A549 (cell line): ENCODE measurements around the gene KCNH2. TPM values are rescaled to one million over a fixed set of nuclear protein-coding genes. Genes with fewer than 3 reads are reported as not detected.
A peak's percentile ranks its signal among the peaks of the same experiment; 100 is the strongest.

ENCODE experiments used
- ATAC-seq, 2 experiments: fragments of 200-7000 bp in 1 of 2; fragments of >200 bp in 1 of 2; cut with Nextera tagmentation in 1 of 2; cut with Tn5 transposase in 1 of 2; 3 replicates each; pipeline versions ENCODE4 v1.8.0 to v1.9.1; 2018 to 2020; ENCODE audit warnings: mild to moderate bottlenecking in 1 of 2, moderate library complexity in 1 of 2
- CTCF ChIA-PET: fragments of 300-600 bp; sonication (Branson Sonifier 250); formaldehyde crosslinking; extraction: SDS; loops from one replicate; lab custom pipeline; 2021; ENCODE audit warnings: antibody characterized with exemption, inconsistent platforms; lab: Yijun Ruan, JAX
- POLR2A ChIA-PET: fragments of 350-600 bp; formaldehyde crosslinking; extraction: SDS; loops from one replicate; lab custom pipeline; 2021; ENCODE audit warnings: antibody characterized with exemption, inconsistent platforms; lab: Yijun Ruan, JAX
- DNase-seq, 2 experiments: peaks; one replicate each; pipeline versions ENCODE4 v3.0.0 to v3.0.0-alpha.2; 2011 to 2016; ENCODE audit warnings: low read depth in 1 of 2, low spot score in 1 of 2
- FAIRE-seq: peaks from 2 replicates; lab custom pipeline; 2011; peaks lifted over from hg19 to GRCh38; lab: Jason Lieb, UNC
- H3K27ac ChIP-seq, 2 experiments: fragments of >200 bp; sonication (Bioruptor Twin); formaldehyde crosslinking; 3 replicates each; pipeline ENCODE4 v1.5.1; 2016 to 2017
- H3K4me1 ChIP-seq: fragments of >200 bp; sonication (Bioruptor Twin); formaldehyde crosslinking; 3 replicates; pipeline ENCODE4 v1.6.1; 2016
- H3K4me2 ChIP-seq: fragments of >200 bp; sonication (Bioruptor Twin); formaldehyde crosslinking; 3 replicates; pipeline ENCODE4 v1.6.1; 2016
- H3K4me3 ChIP-seq: fragments of >200 bp; sonication (Bioruptor Twin); formaldehyde crosslinking; 3 replicates; pipeline ENCODE4 v1.5.1; 2016
- H3K9me3 ChIP-seq: fragments of >200 bp; sonication (Bioruptor Twin); formaldehyde crosslinking; 3 replicates; pipeline ENCODE4 v1.6.1; 2016
- CBX2 ChIP-seq: fragments of 200-600 bp; sonication (generic); IDR thresholded peaks from 2 replicates; pipeline ENCODE4 v1.6.1; 2016; ENCODE audit warnings: low read depth, mild to moderate bottlenecking, borderline replicate concordance
- CEBPB ChIP-seq, 2 experiments: fragments of >200 bp in 1 of 2; sonication (Bioruptor Twin) in 1 of 2; formaldehyde crosslinking in 1 of 2; IDR thresholded peaks; 2 replicates each; pipeline ENCODE4 v1.6.1; 2012 to 2016
- EHMT2 ChIP-seq: fragments of 200-600 bp; sonication (generic); IDR thresholded peaks from 2 replicates; pipeline ENCODE4 v1.6.1; 2016; ENCODE audit warnings: antibody characterized with exemption, low read depth, mild to moderate bottlenecking, moderate library complexity
- GATA3 ChIP-seq: IDR thresholded peaks from 2 replicates; pipeline ENCODE4 v1.6.1; 2012; ENCODE audit warnings: borderline replicate concordance
- HOXA7 ChIP-seq: fragments of 250-450 bp; sonication (Bioruptor Pico); IDR thresholded peaks from 2 replicates; pipeline ENCODE4 v1.5.0; 2020; ENCODE audit warnings: mild to moderate bottlenecking, moderate library complexity
- JUN ChIP-seq, 2 experiments: fragments of >200 bp; sonication (Bioruptor Twin); formaldehyde crosslinking; IDR thresholded peaks; 2 replicates in 1 of 2; 3 replicates in 1 of 2; pipeline ENCODE4 v1.6.1; 2016 to 2017
- JUNB ChIP-seq: fragments of >200 bp; sonication (Bioruptor Twin); formaldehyde crosslinking; IDR thresholded peaks from 2 replicates; pipeline ENCODE4 v1.6.1; 2016
- POLR2A ChIP-seq: IDR thresholded peaks from 2 replicates; pipeline ENCODE4 v1.6.1; 2012; ENCODE audit warnings: mild to moderate bottlenecking, low read length
- RAD21 ChIP-seq, 2 experiments: fragments of >200 bp in 1 of 2; sonication (Bioruptor Twin) in 1 of 2; formaldehyde crosslinking in 1 of 2; IDR thresholded peaks in 1 of 2; conservative IDR thresholded peaks in 1 of 2; 2 replicates in 1 of 2; 3 replicates in 1 of 2; pipeline ENCODE4 v1.6.1; 2012 to 2018; ENCODE audit warnings: inconsistent platforms in 1 of 2
- RCOR1 ChIP-seq: fragments of 150-350 bp; IDR thresholded peaks from 2 replicates; pipeline ENCODE4 v1.6.1; 2014; ENCODE audit warnings: antibody characterized with exemption, low read length, low read depth
- SMC3 ChIP-seq: fragments of >200 bp; sonication (Bioruptor Twin); formaldehyde crosslinking; IDR thresholded peaks from 3 replicates; pipeline ENCODE4 v1.6.1; 2018; ENCODE audit warnings: inconsistent platforms
- ZSCAN20 ChIP-seq: fragments of 250-450 bp; sonication (Bioruptor Pico); IDR thresholded peaks from 2 replicates; pipeline ENCODE4 v1.8.0; 2022; ENCODE audit warnings: mild to moderate bottlenecking, moderate library complexity
- WGBS: methylation state at CpG from one replicate; pipeline ENCODE4 v1.1.6; 2017; ENCODE audit errors: missing lambda C conversion rate; 5-methylcytosine and 5-hydroxymethylcytosine counted together
- polyA plus RNA-seq, 4 experiments: library from polyadenylated mRNA; depleted of rRNA in 3 of 4; stranded (reverse); fragments of >200 nt; fragmentation: RNase III in 1 of 4; extraction: RNeasy Plus Mini Kit Qiagen cat#74134 plus additional on column Dnase treatment in 1 of 4; gene quantifications; 2 replicates in 3 of 4; 3 replicates in 1 of 4; pipeline ENCODE4 v1.2.3, GENCODE V29; 2011 to 2017
- TF ChIP-seq, protein P1 (sequence below): fragments of 450-650 bp; IDR thresholded peaks from 2 replicates; pipeline ENCODE4 v1.6.1; 2014; ENCODE audit warnings: antibody characterized with exemption

Gene KCNH2
- polyA plus RNA-seq, 2 of the 4 experiments (the other 2 are of a cell fraction): 0.26 to 0.41 TPM

DNA sequence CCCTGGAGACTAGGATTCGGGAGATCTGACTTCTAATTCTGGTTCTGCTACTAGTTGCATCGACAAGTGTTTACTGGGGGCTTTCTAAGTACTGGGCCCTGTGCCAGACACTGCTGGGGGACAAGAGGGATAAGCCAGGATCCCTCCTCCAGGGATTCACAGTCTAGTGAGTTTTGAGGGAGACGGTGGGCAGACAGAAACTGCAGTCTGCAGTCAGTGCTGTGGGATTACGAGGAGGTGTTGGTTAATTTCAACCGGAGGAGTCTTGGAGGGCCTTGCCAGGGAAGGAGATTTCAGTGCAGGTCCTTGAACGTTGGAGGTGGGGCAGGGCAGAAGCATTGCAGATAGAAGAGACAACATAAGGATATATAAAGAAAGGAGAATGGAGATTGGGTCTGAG is 3.5 kb upstream of the KCNH2 start:
- Histone ChIP-seq H3K4me3 (no peak overlapping the region), H3K4me2 (no peak overlapping the region), H3K27ac (no peak overlapping the region), H3K9me3 (no peaks in the 10 kb centered on the region)
- no peak for ATAC-seq
- 33% methylated on average over 5 of the region's 6 CpGs for WGBS
- POLR2A ChIA-PET: no interaction called here
- no peak for FAIRE-seq
- no peak for DNase-seq
- CTCF ChIA-PET: interaction anchor here (1.1 to 3.4 kb wide), 3 partner anchors 19 to 83 kb away, joined by 3 to 25 read pairs (median 5); no protein-coding TSS in a partner anchor
- no peak for TF ChIP-seq RCOR1
- TF ChIP-seq CBX2: no peak
- TF ChIP-seq, all 56 proteins: peak for 0
- H3K4me1 ChIP-seq: peaks cover 27% of the 10 kb centered on the region

DNA sequence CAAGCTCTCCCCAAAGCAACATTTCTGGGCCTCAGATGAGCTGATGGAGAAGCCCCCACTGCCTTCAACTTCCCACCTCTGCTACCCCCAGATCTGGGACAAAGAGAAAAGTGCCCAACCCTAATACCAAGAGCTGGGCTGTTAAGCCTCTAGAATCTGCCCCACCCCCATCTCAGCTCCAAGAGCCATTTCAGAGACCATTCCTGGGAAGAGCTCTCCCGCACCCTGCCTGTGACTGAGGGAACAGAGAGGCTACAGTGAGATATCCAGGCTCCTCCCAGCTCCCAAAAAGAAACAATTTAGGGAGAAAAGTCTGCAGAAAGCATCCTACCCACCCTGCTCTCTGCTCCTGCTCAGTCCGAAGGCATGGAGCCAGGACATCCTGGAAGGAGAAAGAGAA is 2.5 kb upstream of the KCNH2 start:
- POLR2A ChIA-PET: interaction anchor here (0.5 kb wide), 1 partner anchor 77 kb away, joined by 4 read pairs; no protein-coding TSS in a partner anchor
- CTCF ChIA-PET: interaction anchor here (0.6 to 3.4 kb wide), 10 partner anchors 8 to 577 kb away, joined by 3 to 25 read pairs (median 6); partner anchors contain the start of gene NOS3
- H3K27ac ChIP-seq: no peak overlapping the region
- no peak for DNase-seq
- TF ChIP-seq JUN (IDR thresholded peaks at IDR 0.05) (no peak), POLR2A (no peak), GATA3 (no peak), CEBPB (IDR thresholded peaks at IDR 0.05) (no peak), EHMT2 (no peak)
- TF ChIP-seq, all 56 proteins: peak for 0
- Histone ChIP-seq H3K4me3 (no peak overlapping the region), H3K9me3 (no peaks in the 10 kb centered on the region), H3K4me2 (no peak overlapping the region), H3K4me1 (peaks cover 32% of the 10 kb centered on the region)
- WGBS: 38% methylated on average over 2 of the region's 2 CpGs
- FAIRE-seq: no peak
- no peak for ATAC-seq

DNA sequence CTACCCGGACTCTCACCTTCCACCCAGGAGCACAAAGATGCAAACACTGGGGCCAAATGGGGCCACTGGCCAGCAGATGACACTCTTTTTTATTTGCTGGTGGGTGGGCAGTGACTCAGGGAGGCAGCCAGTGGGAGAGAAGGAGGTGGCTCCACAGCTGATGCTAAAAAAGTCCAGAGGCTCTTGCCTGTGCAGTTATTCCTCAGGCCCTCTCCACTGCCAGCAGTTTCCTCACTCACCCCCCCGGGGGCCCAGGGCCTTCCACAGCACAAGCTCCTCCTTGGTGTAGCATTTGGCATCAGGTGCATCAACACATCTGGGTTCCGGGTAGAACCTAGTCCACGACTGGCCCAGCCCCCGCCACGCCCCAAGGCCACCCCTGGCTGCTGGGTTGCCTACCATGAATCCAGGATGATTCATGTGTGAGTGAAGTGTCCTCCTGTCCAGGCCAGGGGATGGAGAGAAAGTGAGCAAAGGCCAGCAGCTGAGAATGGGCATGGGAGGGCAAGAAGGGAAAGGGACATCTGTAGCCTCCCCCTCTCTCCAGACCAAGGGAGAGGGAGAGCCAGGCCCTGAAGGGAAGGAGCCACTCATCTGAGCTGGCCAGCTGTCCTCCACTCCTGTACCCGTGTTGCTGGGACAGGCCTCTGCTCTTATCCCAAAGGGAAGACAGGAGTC is 1.7 kb upstream of the KCNH2 start:
- ATAC-seq (peak; percentile 27 to 35), FAIRE-seq (no peak), DNase-seq (peak in 1 of 2 experiments; percentile 34)
- H3K9me3 ChIP-seq: no peaks in the 10 kb centered on the region
- WGBS: 21% methylated on average over 7 of the region's 7 CpGs
- no peak for TF ChIP-seq HOXA7
- H3K4me3 ChIP-seq: no peak overlapping the region; the same call in 2 of the 3 replicates
- CTCF ChIA-PET: interaction anchor here (0.6 to 3.4 kb wide), 10 partner anchors 9 to 578 kb away, joined by 3 to 25 read pairs (median 6); partner anchors contain the start of gene NOS3
- peaks cover 37% of the 10 kb centered on the region for H3K4me1 ChIP-seq
- H3K4me2 ChIP-seq: peak overlapping the region; percentile 100
- POLR2A ChIA-PET: interaction anchor here (0.5 kb wide), 1 partner anchor 77 kb away, joined by 4 read pairs; no protein-coding TSS in a partner anchor
- H3K27ac ChIP-seq: no peak overlapping the region

DNA sequence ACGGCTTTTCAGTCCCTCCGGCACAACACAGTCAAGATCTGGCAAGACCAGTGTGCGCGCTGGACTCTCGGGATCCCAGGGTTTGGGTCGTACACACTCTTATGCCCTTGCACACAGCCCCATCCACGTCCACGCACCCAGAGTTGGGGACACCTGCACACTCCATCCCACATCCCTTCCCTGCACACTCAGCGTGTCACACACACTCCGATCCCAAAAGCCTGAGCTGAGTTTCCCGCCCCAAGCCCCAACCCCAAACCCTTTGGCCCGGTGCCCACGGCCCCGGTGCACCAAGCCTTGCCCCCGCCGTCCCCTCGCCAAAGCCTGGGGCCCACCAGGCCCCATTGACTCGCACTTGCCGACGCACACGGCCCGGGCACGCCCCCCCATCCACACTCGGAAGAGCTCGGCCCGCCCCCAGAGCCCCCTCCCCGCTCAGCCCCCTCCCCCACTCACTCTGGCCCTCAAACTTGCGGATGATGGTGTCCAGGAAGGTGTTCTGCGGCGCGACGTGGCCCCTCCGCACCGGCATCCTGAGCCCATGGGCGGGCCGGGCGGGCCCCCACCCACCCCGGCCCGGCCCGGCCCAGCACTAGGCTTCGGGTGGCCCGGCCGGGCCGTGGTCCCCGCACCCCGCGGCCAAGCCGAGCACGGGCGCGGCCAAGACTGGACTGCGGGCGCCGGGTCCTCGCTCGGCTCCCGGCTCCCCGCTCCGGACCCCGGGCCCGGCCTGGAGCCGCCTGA is 567 bp downstream of the KCNH2 start:
- POLR2A ChIA-PET: interaction anchor here (0.6 kb wide), 1 partner anchor 85 kb away, joined by 3 read pairs; no protein-coding TSS in a partner anchor
- no peak for TF ChIP-seq JUNB
- no peak for TF ChIP-seq RAD21 (conservative IDR thresholded peaks at IDR 0.05 in 1 of 2, IDR thresholded peaks at IDR 0.05 in 1 of 2)
- TF ChIP-seq SMC3: no peak
- no peak for TF ChIP-seq ZSCAN20 (CRISPR knock-in tag)
- TF ChIP-seq, protein P1, sequence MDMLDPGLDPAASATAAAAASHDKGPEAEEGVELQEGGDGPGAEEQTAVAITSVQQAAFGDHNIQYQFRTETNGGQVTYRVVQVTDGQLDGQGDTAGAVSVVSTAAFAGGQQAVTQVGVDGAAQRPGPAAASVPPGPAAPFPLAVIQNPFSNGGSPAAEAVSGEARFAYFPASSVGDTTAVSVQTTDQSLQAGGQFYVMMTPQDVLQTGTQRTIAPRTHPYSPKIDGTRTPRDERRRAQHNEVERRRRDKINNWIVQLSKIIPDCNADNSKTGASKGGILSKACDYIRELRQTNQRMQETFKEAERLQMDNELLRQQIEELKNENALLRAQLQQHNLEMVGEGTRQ: no peak
- TF ChIP-seq, all 56 proteins: peak for 0
- Histone ChIP-seq H3K27ac (peak overlapping the region; percentile 47 to 80), H3K9me3 (no peaks in the 10 kb centered on the region), H3K4me2 (peak overlapping the region; percentile 100), H3K4me1 (peaks cover 37% of the 10 kb centered on the region), H3K4me3 (peak overlapping the region; percentile 60)
- CTCF ChIA-PET: interaction anchor here (1.2 to 3.1 kb wide), 3 partner anchors 8 to 46 kb away, joined by 3 to 17 read pairs (median 6); partner anchors contain the start of gene ATG9B
- FAIRE-seq (no peak), ATAC-seq (no peak), DNase-seq (no peak)
- WGBS: 85% methylated on average over 10 of the region's 62 CpGs
